HCT116 (cell line): Measurements from ENCODE around the gene GABARAPL1. TPM values are rescaled to one million over a fixed set of nuclear protein-coding genes. Genes with fewer than 3 reads are reported as not detected.

ENCODE experiments used
- ATAC-seq: fragments of 200-7000 bp; cut with Tn5 transposase; 2 replicates; pipeline ENCODE4 v1.9.1; 2020; ENCODE audit warnings: mild to moderate bottlenecking, moderate library complexity
- BruUV-seq: library from RNA; stranded (reverse); fragments of 400-500 nt; replicated peaks from 2 replicates; lab custom pipeline; 2021; lab: Mats Ljungman, UMichigan
- CTCF ChIA-PET: fragments of 300-600 bp; sonication (Branson Sonifier 250); formaldehyde crosslinking; loops from one replicate; lab custom pipeline; 2021; ENCODE audit warnings: antibody characterized with exemption; lab: Charles Lee
- POLR2A ChIA-PET: fragments of 300-600, 350-600 bp; sonication (Branson Sonifier 250); formaldehyde crosslinking; loops from one replicate; lab custom pipeline; 2021; ENCODE audit warnings: antibody characterized with exemption; lab: Charles Lee
- RAD21 ChIA-PET, 2 experiments: fragments of 300-600 bp; sonication (Branson Sonifier 250); formaldehyde crosslinking; loops; one replicate each; lab custom pipeline; 2023; ENCODE audit warnings: low total read pairs in 2 of 2; ENCODE audit not compliant: uncharacterized antibody in 2 of 2, unreplicated experiment in 2 of 2, low non-redundant PET in 1 of 2; lab: Charles Lee
- DNase-seq: peaks from one replicate; pipeline ENCODE4 v3.0.0-alpha.2; 2010; ENCODE audit warnings: low read depth, low spot score
- H2AFZ ChIP-seq: fragments of 200-600 bp; shearing (Covaris generic), sonication (generic); 2 replicates; pipeline ENCODE4 v1.6.1; 2017; ENCODE audit warnings: low read depth, mixed run types, mixed read lengths, antibody characterized with exemption, low read length; ENCODE audit not compliant: poor library complexity, severe bottlenecking
- H3K27ac ChIP-seq: 2 replicates; pipeline ENCODE4 v1.5.1; 2012; ENCODE audit warnings: low read depth, low read length
- H3K27me3 ChIP-seq: fragments of 200-600 bp; sonication (generic); 2 replicates; pipeline ENCODE4 v1.6.1; 2016; ENCODE audit warnings: mixed run types, low read length, mixed read lengths; ENCODE audit not compliant: insufficient read depth
- H3K36me3 ChIP-seq, 2 experiments: fragments of 200-500 bp in 1 of 2; fragments of 200-600 bp in 1 of 2; sonication (Bioruptor generic) in 1 of 2; sonication (generic) in 1 of 2; 2 replicates each; pipeline versions ENCODE4 v1.5.1 to v1.6.1; 2014 to 2016; ENCODE audit warnings: low read length in 2 of 2, inconsistent platforms in 1 of 2, mixed read lengths in 1 of 2, mixed run types in 1 of 2; ENCODE audit not compliant: insufficient read depth in 2 of 2, control insufficient read depth in 1 of 2
- H3K4me1 ChIP-seq, 2 experiments: fragments of 200-600 bp in 1 of 2; sonication (generic) in 1 of 2; 2 replicates each; pipeline versions ENCODE4 v1.5.1 to v1.6.1; 2012 to 2017; ENCODE audit warnings: low read length in 2 of 2, inconsistent platforms in 1 of 2, mild to moderate bottlenecking in 1 of 2, mixed read lengths in 1 of 2, mixed run types in 1 of 2, moderate library complexity in 1 of 2; ENCODE audit not compliant: insufficient read depth in 2 of 2, control insufficient read depth in 1 of 2
- H3K4me2 ChIP-seq: fragments of 200-600 bp; sonication (generic); 2 replicates; pipeline ENCODE4 v1.6.1; 2017; ENCODE audit warnings: mixed run types, low read length, mixed read lengths
- H3K4me3 ChIP-seq, 2 experiments: fragments of 200-600 bp in 1 of 2; sonication (generic) in 1 of 2; replicated peaks in 1 of 2; 2 replicates each; pipeline ENCODE4 v1.5.1; 2011 to 2016; ENCODE audit warnings: low read length in 2 of 2, control low read depth in 1 of 2, low read depth in 1 of 2, mild to moderate bottlenecking in 1 of 2, mixed read lengths in 1 of 2, mixed run types in 1 of 2
- H3K79me2 ChIP-seq: fragments of 200-600 bp; sonication (generic); 2 replicates; pipeline ENCODE4 v1.6.1; 2017; ENCODE audit warnings: mild to moderate bottlenecking, mixed run types, low read length, moderate library complexity, mixed read lengths; ENCODE audit not compliant: insufficient read depth
- H3K9ac ChIP-seq: fragments of 200-600 bp; sonication (generic); 2 replicates; pipeline ENCODE4 v1.6.1; 2016; ENCODE audit warnings: low read length, mixed read lengths
- H3K9me2 ChIP-seq: fragments of 200-600 bp; sonication (generic), shearing (Covaris generic); 2 replicates; pipeline ENCODE4 v1.6.1; 2017; ENCODE audit warnings: mixed run types, mild to moderate bottlenecking, moderate library complexity; ENCODE audit not compliant: insufficient read depth
- H3K9me3 ChIP-seq, 2 experiments: fragments of 200-500 bp in 1 of 2; fragments of 200-600 bp in 1 of 2; sonication (Bioruptor generic) in 1 of 2; sonication (generic) in 1 of 2; 2 replicates each; pipeline ENCODE4 v1.6.1; 2014 to 2017; ENCODE audit warnings: low read length in 2 of 2, mixed read lengths in 2 of 2, inconsistent platforms in 1 of 2, low read depth in 1 of 2, mild to moderate bottlenecking in 1 of 2, mixed run types in 1 of 2, moderate library complexity in 1 of 2; ENCODE audit not compliant: control insufficient read depth in 1 of 2, insufficient read depth in 1 of 2
- H4K20me1 ChIP-seq: fragments of 200-600 bp; sonication (generic), shearing (Covaris generic); 2 replicates; pipeline ENCODE4 v1.6.1; 2017; ENCODE audit warnings: mixed run types, mild to moderate bottlenecking, moderate library complexity; ENCODE audit not compliant: insufficient read depth
- ATF3 ChIP-seq: IDR thresholded peaks from 2 replicates; pipeline ENCODE4 v1.6.1; 2012
- EGR1 ChIP-seq: IDR thresholded peaks from 2 replicates; pipeline ENCODE4 v1.6.1; 2012; ENCODE audit warnings: low read depth
- ELF1 ChIP-seq: IDR thresholded peaks from 2 replicates; pipeline ENCODE4 v1.6.1; 2012; ENCODE audit warnings: low read depth, borderline replicate concordance
- EZH2 ChIP-seq: fragments of 200-600 bp; sonication (generic); IDR thresholded peaks from 2 replicates; pipeline ENCODE4 v1.6.1; 2017; ENCODE audit warnings: antibody characterized with exemption, mixed run types
- EZH2phosphoT487 ChIP-seq: fragments of 200-600 bp; IDR thresholded peaks from 2 replicates; pipeline ENCODE4 v1.6.1; 2018; ENCODE audit warnings: antibody characterized with exemption, borderline replicate concordance
- FOSL1 ChIP-seq: IDR thresholded peaks from 2 replicates; pipeline ENCODE4 v1.6.1; 2012; ENCODE audit warnings: low read depth
- JUND ChIP-seq: IDR thresholded peaks from 2 replicates; pipeline ENCODE4 v1.6.1; 2012
- POLR2A ChIP-seq: IDR thresholded peaks from 2 replicates; pipeline ENCODE4 v1.7.0; 2011; ENCODE audit warnings: borderline replicate concordance; ENCODE audit not compliant: insufficient read depth, insufficient read length; ENCODE audit errors: extremely low read depth
- POLR2AphosphoS5 ChIP-seq: IDR thresholded peaks from 2 replicates; pipeline ENCODE4 v1.6.1; 2011; ENCODE audit warnings: mild to moderate bottlenecking, low read depth, low read length, moderate library complexity
- SP1 ChIP-seq: IDR thresholded peaks from 2 replicates; pipeline ENCODE4 v1.6.1; 2012; ENCODE audit warnings: low read depth
- ZFX ChIP-seq: fragments of 450-650 bp; IDR thresholded peaks from 2 replicates; pipeline ENCODE4 v1.6.1; 2017
- ZNF274 ChIP-seq: fragments of 200-500 bp; sonication (Bioruptor generic); IDR thresholded peaks from 2 replicates; pipeline ENCODE4 v1.6.1; 2014; ENCODE audit warnings: mild to moderate bottlenecking, low read depth, low read length, inconsistent platforms
- intact Hi-C: fragments of 100-400 bp; cut with micrococcal nuclease; formaldehyde crosslinking; loops from 2 replicates; pipeline ENCODE4 v1.10.0; 2022
- total RNA-seq: library from RNA; stranded (reverse); gene quantifications from one replicate; pipeline ENCODE4 v1.2.1, GENCODE V29; 2021; ENCODE audit not compliant: unreplicated experiment
- TF ChIP-seq, protein P1 (sequence below): IDR thresholded peaks from 2 replicates; pipeline ENCODE4 v1.6.1; 2012
- TF ChIP-seq, protein P2 (sequence below), 3 experiments: fragments of 200-600 bp in 1 of 3; sonication (generic) in 1 of 3; IDR thresholded peaks in 2 of 3; conservative IDR thresholded peaks in 1 of 3; 2 replicates each; pipeline ENCODE4 v1.5.1; 2012 to 2017; ENCODE audit warnings: low read depth in 2 of 3, low read length in 2 of 3, antibody characterized with exemption in 1 of 3, borderline replicate concordance in 1 of 3, control low read depth in 1 of 3, mild to moderate bottlenecking in 1 of 3, mixed read lengths in 1 of 3, mixed run types in 1 of 3, moderate library complexity in 1 of 3; ENCODE audit not compliant: insufficient read depth in 1 of 3

Gene GABARAPL1
- total RNA-seq, 1 experiment from 2014 or later = 35.5 TPM

GRCh38 chr12:10238526-10238925 lies 25.8 kb downstream of the GABARAPL1 start:
- H3K4me1 ChIP-seq = no peaks in the 10 kb centered on the region
- BruUV-seq = no TSS peak
- H3K36me3 ChIP-seq = no peaks in the 10 kb centered on the region
- no peak overlapping the region for H3K9ac ChIP-seq
- H3K9me2 ChIP-seq = no peaks in the 10 kb centered on the region
- ChIA-PET CTCF (no interaction called here), POLR2A (no interaction called here), RAD21 (no interaction called here)
- ATAC-seq = no peak
- no peaks in the 10 kb centered on the region for H4K20me1 ChIP-seq
- no peak overlapping the region for H2AFZ ChIP-seq
- no peaks in the 10 kb centered on the region for H3K27me3 ChIP-seq
- no peaks in the 10 kb centered on the region for H3K79me2 ChIP-seq
- H3K9me3 ChIP-seq = no peaks in the 10 kb centered on the region; a peak in 2 of 4 replicates
- no peak for DNase-seq
- intact Hi-C loops = loop anchor here (5.0 to 10.0 kb wide), 2 partner anchors 434 to 956 kb away; partner anchors contain the start of gene STYK1
- H3K4me2 ChIP-seq = no peak overlapping the region
- no peak overlapping the region for H3K27ac ChIP-seq
- no peak overlapping the region for H3K4me3 ChIP-seq
- TF ChIP-seq ZNF274 = no peak
- no peak for TF ChIP-seq ZFX
- TF ChIP-seq, protein P1, sequence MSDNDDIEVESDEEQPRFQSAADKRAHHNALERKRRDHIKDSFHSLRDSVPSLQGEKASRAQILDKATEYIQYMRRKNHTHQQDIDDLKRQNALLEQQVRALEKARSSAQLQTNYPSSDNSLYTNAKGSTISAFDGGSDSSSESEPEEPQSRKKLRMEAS = no peak
- TF ChIP-seq, protein P2, sequence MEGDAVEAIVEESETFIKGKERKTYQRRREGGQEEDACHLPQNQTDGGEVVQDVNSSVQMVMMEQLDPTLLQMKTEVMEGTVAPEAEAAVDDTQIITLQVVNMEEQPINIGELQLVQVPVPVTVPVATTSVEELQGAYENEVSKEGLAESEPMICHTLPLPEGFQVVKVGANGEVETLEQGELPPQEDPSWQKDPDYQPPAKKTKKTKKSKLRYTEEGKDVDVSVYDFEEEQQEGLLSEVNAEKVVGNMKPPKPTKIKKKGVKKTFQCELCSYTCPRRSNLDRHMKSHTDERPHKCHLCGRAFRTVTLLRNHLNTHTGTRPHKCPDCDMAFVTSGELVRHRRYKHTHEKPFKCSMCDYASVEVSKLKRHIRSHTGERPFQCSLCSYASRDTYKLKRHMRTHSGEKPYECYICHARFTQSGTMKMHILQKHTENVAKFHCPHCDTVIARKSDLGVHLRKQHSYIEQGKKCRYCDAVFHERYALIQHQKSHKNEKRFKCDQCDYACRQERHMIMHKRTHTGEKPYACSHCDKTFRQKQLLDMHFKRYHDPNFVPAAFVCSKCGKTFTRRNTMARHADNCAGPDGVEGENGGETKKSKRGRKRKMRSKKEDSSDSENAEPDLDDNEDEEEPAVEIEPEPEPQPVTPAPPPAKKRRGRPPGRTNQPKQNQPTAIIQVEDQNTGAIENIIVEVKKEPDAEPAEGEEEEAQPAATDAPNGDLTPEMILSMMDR (IDR thresholded peaks at IDR 0.05 in 2 of 3, conservative IDR thresholded peaks at IDR 0.05 in 1 of 3; ENCODE audit: borderline replicate concordance in 1 of 3, insufficient read depth in 1 of 3, low read depth in 2 of 3, low read length in 2 of 3) = no peak
- no peak for TF ChIP-seq JUND
- no peak for TF ChIP-seq FOSL1
- no peak for TF ChIP-seq EZH2
- TF ChIP-seq, all 23 proteins: peak for 0

DNA sequence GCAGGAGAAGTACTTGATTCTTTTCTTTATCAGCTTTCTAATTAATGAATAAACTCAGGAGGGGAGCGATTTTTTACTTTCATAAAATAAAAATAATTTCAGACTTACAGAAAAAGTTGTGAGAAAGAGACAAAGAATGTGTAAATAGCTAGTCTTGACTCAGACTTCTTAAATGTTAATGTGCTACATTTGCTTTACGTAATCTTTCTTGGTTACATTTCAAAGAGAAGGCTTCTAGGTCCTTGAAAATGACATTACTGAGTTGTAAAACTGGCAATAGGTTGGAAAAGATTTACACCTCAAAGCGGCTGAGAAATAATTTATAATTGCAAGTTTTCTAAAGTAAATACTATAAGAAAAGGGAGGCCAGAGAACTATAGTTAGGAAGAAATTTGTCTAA lies 28.6 kb downstream of the GABARAPL1 start:
- ChIA-PET CTCF (no interaction called here), RAD21 (no interaction called here), POLR2A (no interaction called here)
- H3K79me2 ChIP-seq = no peaks in the 10 kb centered on the region
- BruUV-seq = no TSS peak
- H3K9ac ChIP-seq = no peak overlapping the region
- H3K9me2 ChIP-seq = no peaks in the 10 kb centered on the region
- no peaks in the 10 kb centered on the region for H3K27me3 ChIP-seq
- ATAC-seq (no peak), DNase-seq (no peak)
- no peaks in the 10 kb centered on the region; a peak in 1 of 4 replicates for H3K9me3 ChIP-seq
- H3K36me3 ChIP-seq = no peaks in the 10 kb centered on the region
- H3K4me1 ChIP-seq = no peaks in the 10 kb centered on the region
- no peak overlapping the region for H2AFZ ChIP-seq
- H4K20me1 ChIP-seq = no peaks in the 10 kb centered on the region
- intact Hi-C loops = loop anchor here (5.0 kb wide), 1 partner anchor 1246 kb away; no protein-coding TSS in a partner anchor
- no peak overlapping the region for H3K27ac ChIP-seq
- no peak overlapping the region for H3K4me2 ChIP-seq
- H3K4me3 ChIP-seq = no peak overlapping the region
- TF ChIP-seq SP1 (no peak), EZH2phosphoT487 (no peak), FOSL1 (no peak), ELF1 (no peak), POLR2AphosphoS5 (no peak), ATF3 (no peak), EGR1 (no peak), POLR2A (no peak)
- TF ChIP-seq, protein P2 (IDR thresholded peaks at IDR 0.05 in 2 of 3, conservative IDR thresholded peaks at IDR 0.05 in 1 of 3; ENCODE audit: borderline replicate concordance in 1 of 3, insufficient read depth in 1 of 3, low read depth in 2 of 3, low read length in 2 of 3) = no peak
